ENCODE data around the gene EPHB2.
"Not testable (repeated sequence)": the region's sequence is repeated elsewhere in the genome, so short reads cannot be mapped to it uniquely, and the experiment has no call there.

EPHB2 gene

DNA sequence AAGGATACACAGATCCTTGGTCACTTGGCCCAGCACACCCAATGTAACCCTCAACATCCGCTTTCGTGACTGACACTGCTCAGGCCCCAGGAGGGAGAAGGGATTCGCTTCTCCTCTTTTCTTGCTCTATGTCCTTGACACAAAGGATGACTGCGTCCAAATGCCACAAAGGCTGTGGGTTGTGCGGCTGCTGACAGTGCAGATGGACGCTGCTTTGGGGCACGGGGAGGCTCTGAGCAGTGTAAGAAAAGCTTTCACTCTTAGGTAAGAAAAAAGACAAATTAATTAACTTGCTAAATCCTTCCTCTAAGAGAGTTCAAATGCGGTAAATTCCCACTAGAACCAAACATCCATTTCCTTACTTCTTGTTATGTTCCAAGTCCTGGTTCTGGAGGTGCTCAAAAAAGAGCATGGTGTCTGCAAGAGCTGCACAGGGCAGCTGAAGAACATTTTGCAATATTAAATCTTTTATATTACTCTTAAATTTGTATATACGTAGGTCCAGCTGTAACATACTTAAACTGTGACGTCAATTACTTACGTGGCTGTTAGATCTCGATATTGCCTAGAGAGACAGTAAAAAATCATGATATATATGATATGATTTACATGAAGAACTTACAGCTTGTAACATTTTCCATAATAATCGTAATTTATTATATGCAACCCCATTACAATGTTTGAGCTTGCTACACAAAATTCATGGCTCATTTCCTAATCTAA, 19.4 kb upstream of the EPHB2 start:
- DNase-seq = no peak

DNA sequence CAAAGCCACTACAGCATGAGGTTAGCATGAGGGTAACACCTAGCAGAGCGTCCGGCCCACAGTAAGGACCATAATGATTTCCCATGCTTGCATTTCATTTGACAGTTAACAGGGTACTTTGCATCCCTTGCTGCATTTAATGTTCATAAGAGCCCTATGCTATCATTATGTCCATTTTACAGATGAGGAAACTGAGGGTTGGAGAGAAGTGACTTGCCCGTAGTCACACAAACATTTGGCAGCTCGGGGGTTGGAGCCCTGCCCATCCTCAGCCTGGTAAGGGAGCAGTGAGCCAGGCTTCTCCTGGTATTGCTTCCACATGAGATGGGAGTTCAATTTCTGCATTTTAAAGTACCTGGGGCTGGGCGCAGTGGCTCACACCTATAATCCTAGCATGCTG, 16.5 kb upstream of the EPHB2 start:
- no peak for DNase-seq

DNA sequence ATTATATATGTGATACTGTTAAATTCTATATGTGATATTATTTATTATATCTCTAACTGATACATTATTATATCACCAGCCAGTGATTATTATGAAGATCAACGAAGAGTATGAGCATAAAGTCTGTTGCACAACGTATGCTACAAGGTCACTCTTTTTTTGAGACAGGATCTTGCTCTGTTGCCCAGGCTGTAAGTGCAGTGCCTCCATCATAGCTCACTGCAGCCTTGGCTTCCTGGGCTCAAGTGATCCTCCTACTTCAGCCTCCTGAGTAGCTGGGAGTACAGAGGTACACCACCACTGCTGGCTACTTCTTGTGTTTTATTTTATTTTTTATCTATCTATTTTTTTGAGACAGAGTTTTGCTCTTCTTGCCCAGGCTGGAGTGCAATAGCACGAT, 14.0 kb upstream of the EPHB2 start:
- DNase-seq = no peak

DNA sequence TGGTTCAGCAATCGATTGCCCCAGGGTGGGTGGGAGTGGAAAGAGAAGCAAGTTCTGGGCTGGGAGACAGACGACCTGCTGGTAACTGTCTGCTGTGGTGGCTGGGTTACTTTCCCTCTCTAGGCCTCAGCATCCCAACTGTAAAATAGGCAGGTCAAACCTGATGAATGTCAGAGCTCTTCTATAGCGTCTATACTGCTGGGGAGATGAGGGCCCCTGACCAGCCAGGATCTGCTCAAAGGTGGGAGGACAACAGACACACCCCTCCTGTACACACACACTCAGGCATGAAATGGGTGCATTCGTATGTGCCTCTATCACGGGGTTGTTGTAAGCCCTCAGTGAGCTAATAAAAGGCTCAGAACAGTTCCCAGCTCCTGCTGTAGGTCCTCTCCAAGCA, 12.7 kb upstream of the EPHB2 start:
- no peak for DNase-seq

DNA sequence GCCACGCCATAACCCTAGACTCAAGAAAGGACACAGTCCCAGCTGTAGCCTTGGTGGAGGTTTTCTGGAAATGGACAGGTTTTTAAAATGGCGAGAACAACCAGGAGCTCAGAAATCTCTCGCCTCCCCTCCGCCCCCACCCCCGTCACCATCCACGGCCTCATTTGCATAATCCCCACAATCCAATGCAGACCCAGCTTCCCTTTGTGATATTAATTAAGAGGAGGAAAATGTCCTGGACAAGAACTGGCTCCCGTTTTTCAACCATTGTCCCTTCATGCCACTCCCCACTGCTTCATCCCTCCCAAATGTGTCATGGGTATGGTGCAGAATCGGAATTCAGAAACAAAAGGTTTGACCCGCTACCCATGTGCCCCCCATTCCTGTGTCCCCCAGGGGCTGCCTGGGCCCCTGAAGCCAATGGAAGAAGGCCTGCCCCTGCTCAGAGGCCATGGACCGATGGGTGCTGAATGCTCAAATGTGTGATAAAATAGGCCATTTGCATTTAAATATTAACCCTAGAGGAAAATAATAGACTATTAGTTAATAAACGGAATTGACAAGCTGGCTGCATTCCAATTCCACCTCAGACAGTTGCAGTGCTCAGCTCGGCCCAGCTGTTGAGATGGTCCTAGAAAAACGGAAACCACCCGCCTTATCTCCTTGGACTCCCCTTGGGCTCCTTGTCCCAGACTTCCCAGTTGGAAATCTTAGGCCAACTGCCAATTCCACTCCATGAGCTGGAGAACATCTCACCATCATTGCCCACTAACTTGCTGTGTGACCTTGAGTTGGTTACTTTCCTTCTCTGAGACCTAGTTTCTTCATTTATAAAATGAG, 10.7 kb upstream of the EPHB2 start:
- no peak for DNase-seq

DNA sequence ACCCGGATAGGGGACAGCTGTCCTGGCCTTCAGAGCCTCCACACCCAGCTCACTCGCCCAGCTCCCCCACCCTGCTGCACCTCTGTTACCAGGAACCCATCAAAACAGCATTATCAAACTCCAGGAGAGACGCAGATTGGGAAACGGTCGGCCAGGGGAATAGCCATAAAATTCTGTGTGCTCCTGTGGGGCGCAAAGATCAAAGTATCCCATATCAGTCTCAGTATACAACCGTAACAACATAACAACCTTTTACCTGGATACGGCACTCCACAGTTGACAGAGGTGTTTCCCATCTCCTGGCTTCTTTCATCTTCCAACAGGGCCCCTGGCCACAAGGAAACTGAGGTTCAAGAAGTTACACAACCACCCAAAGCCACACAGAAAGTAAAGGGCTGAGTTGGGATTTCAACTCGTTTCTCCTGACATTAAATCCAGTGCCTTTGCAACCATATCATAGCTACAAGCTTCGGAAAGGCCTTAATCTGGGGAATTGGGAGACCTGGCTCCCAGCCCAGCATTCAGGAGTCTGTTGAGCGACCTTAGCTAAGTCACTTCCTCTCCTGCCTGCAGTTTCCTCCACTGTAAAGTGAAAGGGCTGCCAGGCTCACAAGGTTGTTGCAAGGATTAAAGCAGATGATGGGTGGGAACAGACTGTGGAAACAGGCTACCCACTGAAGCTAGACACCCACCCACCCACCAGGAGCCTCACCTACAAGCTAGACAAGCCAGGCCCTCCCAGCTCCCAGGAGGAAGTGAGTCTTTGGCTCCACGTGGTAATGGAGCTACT, 8.1 kb upstream of the EPHB2 start:
- no peak for DNase-seq

DNA sequence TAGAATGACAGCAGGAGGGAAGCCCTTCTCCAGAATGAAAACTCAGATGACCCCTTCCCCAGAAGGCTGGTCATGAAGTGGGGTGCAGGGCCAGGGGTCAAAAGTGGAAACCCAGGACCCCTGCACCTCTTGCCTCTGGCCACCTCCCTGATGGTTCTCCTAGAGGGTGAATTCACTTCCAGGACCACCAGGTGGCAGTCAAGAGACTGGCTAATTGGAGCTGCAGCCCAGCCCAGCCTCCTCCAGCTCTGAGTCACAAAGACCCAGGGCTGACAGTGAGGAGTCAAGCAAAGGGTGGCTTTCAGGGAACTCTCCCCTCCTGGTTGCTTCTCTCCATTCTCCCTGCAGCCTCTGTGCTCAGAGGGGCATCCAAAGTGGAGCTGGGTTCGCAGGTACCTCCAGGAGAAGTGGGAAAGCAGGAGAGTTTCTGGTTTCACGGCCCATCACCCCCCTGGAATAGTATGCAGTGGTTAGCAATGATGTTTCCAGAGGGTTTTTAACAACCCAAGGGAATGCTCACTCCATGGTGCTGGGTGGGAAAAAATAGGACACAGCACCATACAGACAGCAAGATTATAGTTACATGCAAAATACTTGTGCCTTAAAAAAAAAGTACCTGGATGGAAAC, 6.1 kb upstream of the EPHB2 start:
- DNase-seq = peak; percentile 30

DNA sequence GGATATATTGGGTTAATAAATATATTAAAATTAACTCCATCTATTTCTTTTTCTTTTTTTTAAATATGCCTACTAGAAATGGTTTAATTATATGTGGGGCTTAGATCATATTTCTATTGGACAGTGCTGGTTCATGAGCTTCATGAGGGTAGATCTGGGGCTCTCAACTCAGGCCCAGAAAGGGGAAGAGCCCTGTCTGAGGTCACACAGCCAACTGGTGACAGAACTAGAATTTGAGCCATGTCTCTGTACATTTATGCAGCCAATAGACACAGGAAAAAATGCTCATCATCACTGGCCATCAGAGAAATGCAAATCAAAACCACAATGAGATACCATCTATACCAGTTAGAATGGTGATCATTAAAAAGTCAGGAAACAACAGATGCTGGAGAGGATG, 5.1 kb upstream of the EPHB2 start:
- DNase-seq = no peak

DNA sequence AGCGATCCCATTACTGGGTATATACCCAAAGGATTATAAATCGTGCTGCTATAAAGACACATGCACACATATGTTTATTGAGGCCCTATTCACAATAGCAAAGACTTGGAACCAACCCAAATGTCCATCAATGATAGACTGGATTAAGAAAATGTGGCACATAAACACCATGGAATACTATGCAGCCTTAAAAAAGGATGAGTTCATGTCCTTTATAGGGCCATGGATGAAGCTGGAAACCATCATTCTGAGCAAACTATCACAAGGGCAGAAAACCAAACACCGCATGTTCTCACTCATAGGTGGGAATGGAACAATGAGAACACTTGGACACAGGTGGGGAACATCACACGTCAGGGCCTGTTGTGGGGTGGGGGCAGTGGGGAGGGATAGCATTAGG, 4.5 kb upstream of the EPHB2 start:
- not testable (repeated sequence) for DNase-seq

DNA sequence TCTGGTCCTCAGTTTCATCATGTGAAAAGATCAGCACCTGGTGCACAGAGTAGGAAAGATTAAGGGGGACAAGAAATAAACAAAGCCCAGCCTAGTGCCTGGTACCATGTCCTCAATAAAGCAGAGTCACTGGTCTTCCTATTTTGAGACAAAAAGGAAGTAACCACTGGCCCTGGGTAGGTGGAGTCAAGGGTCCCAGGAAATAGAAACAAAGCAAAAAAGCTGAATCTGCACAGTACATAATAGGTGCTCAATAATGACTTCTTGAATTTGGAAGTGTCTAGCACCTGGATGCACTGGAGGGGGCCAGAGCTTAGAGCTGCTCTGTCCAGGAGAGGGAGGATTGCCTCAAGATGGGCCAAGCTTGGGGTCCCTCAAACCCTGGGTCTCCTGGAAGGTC, 1.9 kb upstream of the EPHB2 start:
- no peak for DNase-seq

DNA sequence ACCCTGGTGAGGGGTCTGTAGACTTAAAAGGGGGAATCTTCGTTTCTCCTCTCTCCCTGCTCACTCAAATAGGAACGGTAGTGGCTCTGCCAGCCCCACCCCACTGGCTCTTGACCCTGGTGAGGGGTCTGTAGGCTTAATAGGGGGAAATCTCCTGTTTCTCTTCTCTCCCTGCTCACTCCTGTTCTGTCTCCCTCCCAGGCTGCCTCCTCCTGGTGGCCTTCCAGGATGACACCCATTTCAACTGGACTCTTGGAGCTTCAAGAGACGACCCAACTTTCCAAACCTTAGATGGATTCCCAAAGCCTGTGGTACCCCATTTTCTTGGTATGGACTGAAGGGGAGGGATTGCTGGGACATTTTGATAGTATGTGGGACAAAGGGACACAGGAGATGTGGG, 1.4 kb upstream of the EPHB2 start:
- DNase-seq = no peak

DNA sequence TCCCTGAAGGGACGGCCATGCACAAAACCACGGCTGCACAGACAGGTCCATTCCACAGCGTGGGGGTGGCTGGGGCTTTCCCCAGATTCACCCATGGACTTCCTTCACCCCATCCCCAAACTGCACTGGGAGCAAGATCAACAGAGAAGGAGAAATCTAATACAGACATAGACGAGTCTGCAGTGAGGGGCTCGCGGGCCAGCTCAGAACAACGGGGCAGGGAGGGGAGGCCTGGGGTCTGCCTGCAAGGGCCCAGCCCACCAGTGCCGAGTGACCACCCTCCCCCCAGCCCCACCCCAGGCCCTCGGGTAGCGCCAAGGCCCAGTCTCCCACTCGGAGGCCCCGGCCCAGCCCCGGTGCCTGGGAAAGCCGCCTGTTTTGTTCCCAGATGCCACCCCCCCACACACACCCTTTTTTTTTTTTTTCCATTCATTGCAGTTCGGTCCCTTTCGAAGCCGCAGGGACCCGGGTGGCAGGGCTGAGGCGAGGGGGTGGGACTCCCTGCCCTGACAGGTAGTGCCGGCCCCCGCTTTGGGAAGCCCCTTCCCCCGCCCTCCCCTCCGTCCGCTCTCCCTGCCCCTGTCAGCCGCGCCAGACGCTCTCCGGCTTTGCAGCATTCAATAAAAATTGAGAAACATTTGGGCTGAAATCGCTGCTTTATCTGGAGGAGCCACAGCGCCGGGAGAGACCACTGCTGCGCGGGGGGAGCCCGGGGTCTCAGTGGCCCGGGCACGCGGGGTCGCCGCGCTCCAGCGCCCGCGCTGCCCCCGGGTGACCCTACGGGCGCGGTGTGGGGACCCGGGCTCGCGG, 543 bp upstream of the EPHB2 start:
- peak; percentile 27 for DNase-seq

DNA sequence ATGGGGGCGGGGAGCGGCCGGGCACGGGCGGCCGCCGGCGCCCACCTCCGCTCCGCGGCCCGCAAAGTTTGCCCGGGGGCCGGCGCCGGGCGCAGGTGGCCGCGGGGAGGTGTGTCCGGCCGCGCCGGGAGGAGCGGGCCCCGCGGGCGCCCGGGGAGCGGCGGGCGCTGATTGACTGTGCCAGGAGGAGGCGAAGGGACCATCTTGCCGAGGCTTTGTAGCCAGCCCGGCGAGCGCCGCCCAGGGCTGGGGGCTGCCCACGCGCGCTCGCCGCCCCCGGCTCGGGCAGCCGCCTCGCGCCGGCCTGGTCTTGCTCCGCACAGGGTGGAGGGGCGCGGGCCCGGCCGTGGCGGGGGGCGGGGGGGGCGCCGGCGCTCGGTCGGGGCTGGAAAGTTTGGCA, 432 bp downstream of the EPHB2 start:
- DNase-seq = no peak

DNA sequence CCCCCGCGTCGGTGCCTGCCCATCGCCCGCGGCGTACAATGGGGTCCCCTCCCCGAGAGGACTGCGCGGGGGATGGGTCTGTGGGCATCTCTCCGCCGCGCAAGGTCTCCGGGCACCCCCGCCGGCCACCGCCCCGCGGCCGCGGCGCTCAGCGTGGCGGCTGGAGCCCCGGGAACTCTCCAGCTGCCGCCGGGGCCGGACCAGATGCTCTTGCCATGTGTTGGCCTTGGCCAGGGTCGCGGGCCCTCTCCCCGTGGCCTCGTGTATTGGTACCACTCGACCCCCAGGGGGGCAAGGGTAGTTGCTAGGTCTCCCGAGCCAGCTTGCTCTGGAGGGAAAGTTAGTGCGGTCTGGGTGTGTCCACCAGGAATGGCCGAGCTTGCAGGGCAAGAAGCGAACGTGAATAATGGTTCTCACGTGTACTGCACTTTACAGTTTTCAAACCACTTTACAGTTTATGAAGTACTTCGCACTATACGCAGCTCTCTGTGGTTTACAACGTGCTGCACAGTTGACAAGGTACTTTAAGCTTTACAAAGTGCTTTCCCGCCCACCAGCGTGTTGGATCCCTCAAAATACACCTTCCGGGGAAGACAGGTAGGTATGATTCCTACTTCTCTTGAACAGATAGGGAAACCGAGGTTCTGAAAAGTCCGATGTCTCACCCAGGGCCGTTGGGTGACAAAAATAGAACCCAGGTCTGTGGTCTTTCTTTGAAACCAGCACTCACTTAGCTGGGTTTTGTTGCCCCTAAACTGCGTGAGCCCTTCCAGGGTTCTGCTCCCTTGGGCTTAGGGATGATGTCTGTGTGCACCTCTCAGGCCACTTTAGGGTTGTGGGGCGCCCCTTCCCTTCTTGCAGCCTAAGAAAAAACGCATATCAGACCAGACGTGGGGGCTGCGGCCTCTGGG, 1.2 kb downstream of the EPHB2 start:
- DNase-seq = no peak

DNA sequence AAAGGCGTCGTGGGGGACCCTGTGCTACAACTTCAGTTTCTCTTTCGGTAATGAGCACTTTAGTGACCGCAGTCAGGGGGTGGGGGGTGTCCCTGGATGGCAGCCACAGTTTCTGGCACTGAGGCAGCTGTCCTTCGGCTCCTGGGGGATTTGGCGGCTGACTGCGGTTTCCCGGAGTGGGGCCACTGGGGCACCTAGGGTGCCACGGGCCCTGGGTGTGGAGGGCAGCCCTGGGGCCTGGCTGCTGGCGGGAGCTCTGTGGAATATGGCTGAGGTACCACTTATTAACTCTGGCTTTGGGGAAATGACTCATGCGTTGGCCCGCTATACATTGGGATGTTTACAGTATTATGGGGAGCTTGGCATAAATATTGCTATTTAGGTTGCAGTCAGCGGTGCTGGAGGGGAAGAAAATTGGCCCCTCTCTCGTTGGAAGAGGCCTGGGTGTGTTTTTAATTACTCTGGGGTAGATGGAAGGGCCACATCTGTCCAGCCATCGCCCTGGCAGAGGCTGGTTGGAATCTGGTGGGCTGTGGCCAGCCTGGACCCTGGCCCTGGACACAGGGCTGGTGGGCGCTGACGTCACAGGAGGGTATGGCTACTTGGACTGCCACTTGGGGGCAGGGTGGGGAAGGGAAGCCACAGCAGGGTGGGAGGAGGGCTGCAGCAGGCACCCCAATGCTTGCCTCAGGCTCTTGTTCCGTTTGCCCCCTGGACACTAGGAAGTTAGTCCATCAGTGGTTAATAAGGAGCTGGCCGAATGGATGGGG, 2.0 kb downstream of the EPHB2 start:
- DNase-seq = no peak

DNA sequence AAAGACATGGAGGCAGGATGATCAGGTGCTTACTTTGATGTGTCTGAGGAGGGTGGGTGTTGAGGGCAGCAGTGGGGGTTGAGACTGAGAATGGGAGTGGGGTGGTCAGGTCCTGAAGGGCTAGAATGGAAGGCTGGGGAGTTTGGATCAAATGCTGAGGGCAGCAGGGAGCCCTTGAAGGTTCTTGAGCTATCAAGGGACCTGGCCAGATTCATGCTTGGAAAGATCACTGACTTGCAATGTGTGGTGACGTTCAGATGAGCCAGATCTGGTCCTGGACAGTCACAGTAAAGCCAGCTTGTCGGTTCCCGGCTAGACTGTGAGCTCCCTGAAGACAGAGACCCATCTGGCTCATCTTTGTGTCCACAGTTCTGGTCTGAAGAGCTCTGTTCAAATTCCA, 3.8 kb downstream of the EPHB2 start:
- DNase-seq = no peak

DNA sequence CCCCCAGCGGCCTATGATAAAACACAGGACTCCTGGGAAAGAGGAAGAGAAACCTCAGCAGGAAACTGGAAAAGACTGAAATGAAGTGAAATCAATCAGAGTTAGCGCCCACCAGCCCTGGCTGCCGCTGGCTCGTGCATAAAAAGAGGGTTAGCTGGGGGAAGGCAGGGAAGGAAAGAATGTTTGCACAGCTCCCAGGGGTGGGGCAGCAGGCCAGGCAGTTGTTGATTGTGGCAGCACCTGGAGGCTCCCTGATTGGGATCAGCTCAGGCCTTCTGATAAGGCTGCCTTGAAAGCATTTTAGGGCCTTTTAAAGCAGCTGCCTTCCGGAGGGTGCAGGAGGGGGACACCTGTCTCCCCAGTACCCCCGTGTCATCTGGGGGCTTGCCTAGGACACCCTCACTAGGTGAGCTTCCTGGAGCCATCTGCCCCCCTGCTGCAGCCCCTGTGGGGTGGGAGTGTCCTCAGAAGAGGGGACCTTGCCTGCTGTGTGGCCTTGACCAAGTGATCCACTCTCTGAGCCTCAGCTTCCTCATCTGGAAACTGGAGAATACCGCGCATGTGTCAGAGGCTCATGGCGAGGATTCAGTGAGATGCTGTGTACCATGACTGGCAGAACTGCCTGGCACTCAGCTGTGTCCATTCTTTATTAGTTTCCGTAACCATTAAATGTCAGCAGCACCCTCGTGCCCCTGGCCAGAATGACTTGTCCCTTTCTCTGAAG, 6.6 kb downstream of the EPHB2 start:
- no peak for DNase-seq

DNA sequence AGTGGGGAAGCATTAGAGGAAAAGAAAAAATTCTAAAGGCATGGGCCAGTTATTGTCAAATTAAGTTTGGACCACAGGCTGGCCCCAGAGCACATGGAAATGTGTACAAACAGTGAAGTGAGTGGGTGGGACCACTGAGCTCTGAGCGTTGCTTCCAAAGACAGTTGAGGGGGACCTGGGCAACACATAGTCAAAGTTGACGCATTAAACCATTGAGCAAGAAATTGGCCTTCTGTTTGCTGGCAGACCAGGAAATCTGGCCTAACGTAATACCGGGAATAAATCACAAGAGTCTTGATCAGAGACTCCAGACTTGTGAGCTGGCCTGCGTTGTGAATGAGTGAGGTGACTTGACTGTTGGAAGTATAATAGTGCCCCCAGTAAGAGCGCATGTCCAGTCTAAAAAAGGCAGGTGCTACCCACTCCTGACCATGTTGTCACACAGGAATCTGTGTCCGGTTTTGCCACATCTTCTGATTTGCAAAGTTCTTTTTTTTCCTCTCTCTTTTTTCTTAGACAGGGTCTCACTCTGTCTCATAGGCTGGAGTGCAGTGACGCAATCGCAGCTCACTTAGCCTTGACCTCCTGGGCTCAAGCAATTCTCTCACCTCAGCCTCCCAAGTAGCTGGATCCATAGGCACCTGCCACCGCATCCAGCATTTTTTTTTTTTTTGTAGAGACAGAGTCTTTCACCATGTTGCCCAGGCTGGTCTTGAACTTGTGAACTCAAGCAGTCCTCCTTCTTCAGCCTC, 10.7 kb downstream of the EPHB2 start:
- DNase-seq = no peak

All from NCI-H1694 treated with DMSO at 0.1 percent for 48 hours (cell line).